HG02885 (cell line): ENCODE measurements around the gene SCNN1A.
A peak's percentile ranks its signal among the peaks of the same experiment; 100 is the strongest.

ENCODE experiments used
- ATAC-seq: cut with Tn5 transposase; IDR thresholded peaks from one replicate; pipeline ENCODE4 v1.9.1; 2021; ENCODE audit warnings: mild to moderate bottlenecking; ENCODE audit not compliant: unreplicated experiment, poor library complexity

SCNN1A gene

GRCh38 chr12:6375269-6376078 is at the start of gene SCNN1A:
Gene SCNN1A (minus strand): TSS chr12:6375563. CDS start chr12:6374783, 780 bp downstream.
- no peak for ATAC-seq

- ATAC-seq: no peak
Observed at GRCh38 chr12:6424866-6425265, 49.5 kb upstream of the SCNN1A start.

- ATAC-seq: no peak
Observed at GRCh38 chr12:6424008-6424347, 48.6 kb upstream of the SCNN1A start.

GRCh38 chr12:6423267-6424007 is 48.1 kb upstream of the SCNN1A start:
- ATAC-seq: peak; percentile 46

GRCh38 chr12:6420364-6420763 is 45.0 kb upstream of the SCNN1A start:
- no peak for ATAC-seq

GRCh38 chr12:6418796-6419195 is 43.4 kb upstream of the SCNN1A start:
- no peak for ATAC-seq

- ATAC-seq: no peak
Observed at GRCh38 chr12:6416596-6416995, 41.2 kb upstream of the SCNN1A start.

GRCh38 chr12:6407236-6407954 is 32.0 kb upstream of the SCNN1A start:
- ATAC-seq: no peak

GRCh38 chr12:6405963-6406362 is 30.6 kb upstream of the SCNN1A start:
- ATAC-seq: no peak

- ATAC-seq: no peak
Observed at GRCh38 chr12:6404390-6404789, 29.0 kb upstream of the SCNN1A start.

GRCh38 chr12:6399884-6400644 is 24.7 kb upstream of the SCNN1A start:
- no peak for ATAC-seq

GRCh38 chr12:6396031-6396430 is 20.7 kb upstream of the SCNN1A start:
- no peak for ATAC-seq

- no peak for ATAC-seq
Observed at GRCh38 chr12:6394398-6394797, 19.0 kb upstream of the SCNN1A start.

GRCh38 chr12:6393109-6393508 is 17.7 kb upstream of the SCNN1A start:
- ATAC-seq: no peak

GRCh38 chr12:6392504-6392903 is 17.1 kb upstream of the SCNN1A start:
- ATAC-seq: no peak

- ATAC-seq: no peak
Observed at GRCh38 chr12:6391013-6391412, 15.7 kb upstream of the SCNN1A start.

- no peak for ATAC-seq
Observed at GRCh38 chr12:6390084-6390799, 14.9 kb upstream of the SCNN1A start.

- no peak for ATAC-seq
Observed at GRCh38 chr12:6387541-6387940, 12.2 kb upstream of the SCNN1A start.

GRCh38 chr12:6386491-6386890 is 11.1 kb upstream of the SCNN1A start:
- no peak for ATAC-seq

GRCh38 chr12:6386038-6386437 is 10.7 kb upstream of the SCNN1A start:
- ATAC-seq: no peak
